Anterior cingulate cortex (tissue), 58 donors: ENCODE measurements around the gene IL1RAPL2.

Source experiments
- DNase-seq, 58 donors: peaks; one replicate each; lab custom pipeline; 2025; lab: John Stamatoyannopoulos, UW

IL1RAPL2 gene

DNA sequence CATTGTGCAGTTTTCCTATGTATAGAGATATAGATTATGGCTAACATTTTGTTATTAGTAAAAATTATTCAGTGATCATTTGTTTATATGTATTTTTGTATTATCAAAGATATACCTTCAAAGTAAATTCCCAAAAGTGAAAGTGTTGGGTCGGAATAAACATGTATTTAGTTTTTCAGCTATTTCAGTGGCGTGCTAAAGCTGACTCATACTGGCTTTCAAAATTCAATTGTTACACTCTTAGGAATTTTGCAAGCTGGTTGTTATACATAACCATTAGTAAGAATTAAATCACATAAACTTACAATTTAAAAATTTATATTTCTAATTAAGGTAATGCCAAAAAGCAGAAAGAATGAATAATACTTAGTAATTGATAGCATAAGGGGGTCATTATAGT is 968.0 kb downstream of the IL1RAPL2 start:
- DNase-seq = no peak

GRCh38 chrX:105543283-105543682 is 977.3 kb downstream of the IL1RAPL2 start:
- DNase-seq = no peak

DNA sequence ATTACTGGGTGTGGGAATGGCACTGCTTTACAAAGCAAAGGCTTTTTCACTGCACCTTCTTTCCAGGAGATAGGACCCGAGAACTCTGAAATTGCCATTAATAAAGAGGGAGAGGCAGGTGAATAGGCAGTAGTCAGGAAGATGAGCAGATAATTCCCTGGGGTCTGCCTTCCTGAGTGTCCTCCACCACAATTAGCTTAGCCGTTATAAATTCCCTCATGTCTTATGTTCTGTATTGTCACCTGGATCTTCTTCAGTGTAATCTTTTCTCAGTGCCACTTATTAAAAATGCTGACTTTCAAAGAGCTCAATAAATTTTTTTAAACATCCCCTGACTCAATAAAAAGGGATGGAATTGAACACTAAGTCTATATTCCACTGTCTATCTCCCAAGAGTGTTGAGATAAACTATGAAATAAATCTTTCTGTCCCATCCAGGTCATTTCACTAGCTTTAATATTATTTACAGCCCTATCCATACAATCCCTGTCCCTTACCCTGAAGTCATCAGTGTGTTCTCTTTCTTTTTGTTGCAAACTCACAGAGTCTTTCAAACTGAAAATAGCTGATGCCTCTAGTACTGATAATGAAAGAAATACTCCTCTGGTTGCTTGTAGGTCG is 984.2 kb downstream of the IL1RAPL2 start:
- no peak for DNase-seq

DNA sequence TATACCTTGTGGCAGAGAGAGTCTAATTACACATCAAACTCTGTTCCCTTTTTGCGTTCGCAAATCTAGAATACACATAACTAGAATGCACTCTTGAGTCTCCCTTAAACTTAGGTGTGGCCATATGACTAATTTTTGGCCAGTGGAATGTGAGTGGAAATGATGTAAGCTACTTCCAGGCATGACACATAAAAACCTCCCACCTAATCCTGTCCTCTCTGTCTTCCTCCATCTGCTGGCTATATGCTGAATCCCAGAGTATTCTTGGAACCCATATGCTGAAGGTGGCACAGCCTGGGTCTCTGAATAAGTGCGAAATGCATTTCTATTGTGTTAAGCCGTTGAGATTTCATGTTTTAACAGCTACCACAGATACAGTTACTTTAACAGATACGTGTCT is 986.4 kb downstream of the IL1RAPL2 start:
- peak in 1 of 58 donors; percentile 3 for DNase-seq

- no peak for DNase-seq
These were observed 987.1 kb downstream of the IL1RAPL2 start for GRCh38 chrX:105553118-105553517.

GRCh38 chrX:105564501-105564900 is 998.5 kb downstream of the IL1RAPL2 start:
- DNase-seq = no peak

DNA sequence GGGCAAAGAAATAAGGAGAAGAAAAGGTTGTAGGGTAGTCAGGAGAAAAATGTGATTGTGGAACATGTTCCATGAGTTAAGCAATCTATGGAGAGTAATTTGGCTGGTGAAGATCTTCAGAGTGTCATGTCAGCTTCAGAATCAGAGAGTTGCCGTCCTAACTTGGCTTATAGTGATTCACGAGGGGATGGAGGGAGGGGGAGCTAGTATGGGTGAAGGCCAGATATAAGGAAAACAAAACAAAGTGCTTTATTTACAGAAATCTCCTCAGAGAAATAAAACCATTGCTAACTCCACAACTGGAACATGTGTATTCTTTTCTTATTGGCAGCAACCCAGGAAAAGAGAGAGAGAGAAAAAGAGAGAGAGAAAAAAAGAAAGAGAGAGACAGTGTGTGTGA is 999.9 kb downstream of the IL1RAPL2 start:
- DNase-seq = no peak

GRCh38 chrX:105567082-105567481 is 1001.1 kb downstream of the IL1RAPL2 start:
- DNase-seq = no peak

DNA sequence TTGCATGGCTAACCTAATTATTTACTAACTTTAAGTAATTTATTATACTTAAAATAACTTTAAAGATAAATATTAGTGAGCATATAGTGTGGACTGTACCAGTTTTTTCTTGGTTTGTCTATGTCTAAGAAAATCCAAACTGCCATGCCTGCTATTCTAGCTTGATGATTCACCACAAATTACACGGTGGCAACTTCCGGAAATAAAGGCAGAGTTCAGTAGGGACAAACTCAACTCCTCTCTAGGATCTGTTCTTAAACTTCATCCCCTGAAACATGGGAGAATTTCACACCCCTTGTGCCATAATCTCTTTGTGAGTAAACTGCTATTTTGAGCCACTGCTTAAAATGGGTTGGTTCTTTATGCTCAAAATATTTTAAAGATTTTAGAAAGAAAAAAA is 1042.7 kb downstream of the IL1RAPL2 start:
- no peak for DNase-seq

DNA sequence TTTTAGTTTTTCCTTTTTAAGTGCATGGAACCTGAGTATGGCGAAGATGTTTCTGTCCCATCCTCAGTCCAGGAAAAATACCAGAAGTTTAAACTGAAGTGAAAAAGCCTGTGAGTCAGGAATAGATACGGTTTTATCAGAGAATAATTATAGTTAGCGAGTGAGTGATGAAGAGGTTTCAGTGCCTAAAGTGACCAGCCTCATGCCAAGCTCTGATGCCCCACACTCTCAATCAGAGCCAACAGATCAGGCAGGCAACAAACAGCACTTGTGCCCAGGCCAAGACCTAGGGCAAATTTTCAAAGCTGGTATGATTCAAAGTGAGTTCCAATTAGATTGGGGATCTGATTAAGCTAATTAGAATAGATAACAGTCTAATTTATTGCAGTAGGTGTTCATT is 1043.5 kb downstream of the IL1RAPL2 start:
- DNase-seq = no peak

DNA sequence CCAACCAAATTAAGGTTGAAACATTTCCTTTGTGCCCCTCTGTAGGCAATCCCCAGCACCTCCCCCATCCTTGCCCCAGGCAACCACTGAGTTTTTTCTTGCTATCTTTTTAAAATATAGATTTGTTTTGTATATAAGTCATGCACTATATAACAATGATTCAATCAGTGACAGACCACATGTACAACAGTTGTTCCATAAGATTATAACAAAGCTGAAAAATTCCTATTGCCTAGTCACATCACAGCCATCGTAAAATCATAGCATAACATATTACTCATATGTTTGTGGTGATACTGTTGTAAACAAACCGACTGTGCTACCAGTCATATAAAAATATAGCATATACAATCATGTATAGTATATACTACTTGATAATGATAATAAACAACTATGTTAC is 1044.4 kb downstream of the IL1RAPL2 start:
- no peak for DNase-seq

GRCh38 chrX:105618393-105619101 is 1052.5 kb downstream of the IL1RAPL2 start:
- DNase-seq = no peak

GRCh38 chrX:105634180-105634579 is 1068.2 kb downstream of the IL1RAPL2 start:
- no peak for DNase-seq

GRCh38 chrX:105635794-105636193 is 1069.8 kb downstream of the IL1RAPL2 start:
- no peak for DNase-seq

- no peak for DNase-seq
These were observed 1070.7 kb downstream of the IL1RAPL2 start for GRCh38 chrX:105636667-105637066.

- no peak for DNase-seq
These were observed 1079.8 kb downstream of the IL1RAPL2 start for GRCh38 chrX:105645667-105646357.

GRCh38 chrX:105646592-105647372 is 1080.8 kb downstream of the IL1RAPL2 start:
- no peak for DNase-seq

DNA sequence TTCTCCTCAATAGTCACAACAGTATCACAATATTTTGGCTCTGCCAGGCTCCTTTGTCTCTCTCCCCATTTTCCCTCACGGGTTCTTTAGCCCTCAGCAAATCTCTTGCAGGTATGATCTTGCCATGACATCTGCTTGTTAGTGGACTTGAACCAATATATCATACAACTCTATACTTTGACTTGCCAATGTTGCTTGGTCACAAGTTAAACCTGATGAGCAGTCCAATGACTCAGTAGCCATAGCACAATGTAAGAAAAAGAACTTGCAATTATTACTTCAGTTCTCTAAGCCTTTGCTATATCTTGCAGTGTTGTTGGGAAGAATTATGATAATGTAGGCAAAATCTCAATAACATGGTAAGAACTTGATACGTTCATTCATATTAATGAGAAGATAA is 1081.8 kb downstream of the IL1RAPL2 start:
- no peak for DNase-seq

DNA sequence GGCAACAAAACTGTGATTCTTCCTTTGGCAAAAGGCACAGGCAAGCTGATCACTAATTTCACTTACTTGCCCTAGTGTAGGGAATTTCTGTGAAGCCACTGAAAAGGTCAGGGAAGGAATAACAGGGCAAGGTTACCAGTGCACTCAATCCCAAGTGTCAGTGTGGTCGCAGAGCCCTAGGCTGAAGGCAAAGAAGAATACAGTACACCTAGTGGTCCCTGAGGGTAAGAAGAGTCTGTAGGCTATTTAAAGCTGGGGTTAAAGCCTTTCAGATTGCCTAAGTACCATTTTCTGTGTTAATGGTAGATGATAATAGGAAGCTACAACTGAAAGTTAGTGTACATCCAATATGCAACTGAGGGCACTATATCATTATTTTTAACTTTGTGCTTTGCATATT is 1082.7 kb downstream of the IL1RAPL2 start:
- DNase-seq = no peak

- DNase-seq = no peak
These were observed 1084.6 kb downstream of the IL1RAPL2 start for GRCh38 chrX:105650577-105650976.

GRCh38 chrX:105650986-105651385 is 1085.0 kb downstream of the IL1RAPL2 start:
- no peak for DNase-seq
